Middle frontal gyrus (tissue), 1 donor: Measurements from ENCODE around the gene NF2.

Source experiments
- DNase-seq: peaks from one replicate; pipeline ENCODE4 v3.0.0-alpha.2; 2015; ENCODE audit warnings: low spot score; ENCODE audit errors: extremely low spot score

The NF2 gene

DNA sequence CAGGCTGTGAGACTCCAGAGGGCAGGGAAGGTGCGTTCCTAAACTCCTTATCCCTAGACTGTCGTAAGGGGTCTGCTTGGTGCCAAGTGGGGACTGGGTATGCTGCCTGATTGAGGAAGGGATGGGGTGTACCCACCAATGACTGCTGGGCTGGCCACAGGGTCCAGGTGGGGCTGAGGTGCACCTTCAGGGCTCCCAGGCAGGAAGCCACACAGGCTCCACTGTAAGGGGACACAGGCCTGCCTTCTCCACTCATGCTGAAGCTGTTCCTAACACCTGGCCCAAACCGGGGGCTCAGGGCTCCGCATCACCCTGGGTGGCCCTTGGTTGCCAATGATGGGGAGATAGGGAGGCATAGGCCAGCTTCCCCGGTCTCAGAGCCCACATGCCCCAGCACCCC, 136.8 kb downstream of the NF2 start:
- no peak for DNase-seq

DNA sequence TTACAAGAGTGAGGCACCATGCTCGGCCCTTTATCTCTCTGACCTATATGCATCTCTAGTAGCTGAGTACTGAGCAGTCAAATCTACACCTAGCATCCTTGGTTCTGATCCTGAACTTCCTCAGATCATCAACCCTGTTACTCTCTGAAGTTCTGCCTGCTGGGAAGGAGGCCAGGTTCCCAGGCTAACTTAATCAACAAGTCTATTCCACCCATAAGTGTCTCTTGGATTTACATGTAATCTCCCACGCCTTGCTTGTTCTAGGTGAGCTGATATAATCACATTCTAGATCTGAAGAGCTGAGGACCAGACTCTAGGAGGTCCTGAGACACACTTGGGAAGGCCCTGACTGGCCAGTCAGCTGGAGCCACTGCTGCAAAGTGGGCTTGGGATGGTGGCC, 138.5 kb downstream of the NF2 start:
- DNase-seq: no peak

DNA sequence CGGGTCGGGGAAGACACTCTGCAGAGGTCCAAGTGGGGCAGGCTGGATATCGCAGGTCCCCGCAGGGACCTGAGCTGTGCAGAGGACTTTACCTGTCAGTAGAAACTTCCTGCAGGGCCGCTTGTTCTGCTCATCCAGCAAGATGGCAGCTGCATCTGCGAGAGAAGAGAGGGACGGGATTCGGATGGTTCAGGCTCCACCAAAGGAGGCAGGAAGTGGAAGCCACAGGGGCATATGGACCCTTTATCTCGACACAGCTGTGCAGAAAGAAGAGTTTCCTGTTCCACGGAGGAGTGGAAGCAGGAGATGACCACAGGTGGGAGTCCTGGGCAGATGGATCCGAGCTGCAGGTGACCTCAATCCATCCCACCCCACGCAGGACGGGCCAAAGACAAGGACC, 138.9 kb downstream of the NF2 start:
- no peak for DNase-seq

DNA sequence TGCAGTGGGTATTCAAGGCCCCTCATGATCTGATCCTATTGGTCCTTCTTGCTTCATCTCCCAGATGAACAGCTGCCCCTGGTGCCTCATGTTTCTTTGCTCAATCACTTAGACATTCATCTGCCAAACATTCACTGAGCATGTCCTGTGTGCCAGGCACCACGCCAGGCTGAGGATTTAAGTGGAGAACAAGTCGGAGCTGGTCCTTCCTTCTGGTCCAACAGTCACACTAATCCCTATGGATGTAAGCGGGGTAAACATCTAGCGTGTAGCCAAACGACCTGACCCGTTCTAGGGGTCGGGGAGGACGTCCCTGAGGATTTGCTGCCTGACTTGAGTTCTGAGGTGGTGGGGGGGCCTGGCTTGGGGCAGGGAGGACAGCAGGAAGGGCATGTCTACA, 141.5 kb downstream of the NF2 start:
- no peak for DNase-seq

DNA sequence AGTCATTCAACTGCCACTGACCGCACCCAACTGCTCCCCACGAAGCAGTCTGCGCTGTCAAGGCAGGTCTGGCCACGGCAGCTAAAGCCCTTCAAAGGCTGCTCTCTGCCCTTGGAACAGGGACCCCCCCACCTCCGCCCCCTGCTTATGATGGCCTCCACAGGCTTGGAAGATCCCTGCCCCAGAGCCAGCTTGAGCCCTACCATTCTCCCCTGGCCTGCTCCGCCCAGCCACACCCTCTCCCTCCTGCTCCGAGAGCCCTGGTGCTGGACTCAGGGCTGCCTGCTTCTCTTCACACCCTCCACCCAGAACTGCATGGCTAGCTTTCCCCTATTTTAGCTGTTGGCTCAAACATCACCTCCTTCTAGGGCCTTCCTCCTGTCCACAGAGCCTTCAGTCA, 144.4 kb downstream of the NF2 start:
- no peak for DNase-seq
